GM18873 (cell line): Measurements from ENCODE around the gene ONECUT3.

Experiments used
- ATAC-seq: cut with Tn5 transposase; IDR thresholded peaks from one replicate; pipeline ENCODE4 v1.9.1; 2021; ENCODE audit warnings: mild to moderate bottlenecking, moderate library complexity, moderate number of reproducible peaks; ENCODE audit not compliant: unreplicated experiment, low FRiP score

ONECUT3 gene

DNA sequence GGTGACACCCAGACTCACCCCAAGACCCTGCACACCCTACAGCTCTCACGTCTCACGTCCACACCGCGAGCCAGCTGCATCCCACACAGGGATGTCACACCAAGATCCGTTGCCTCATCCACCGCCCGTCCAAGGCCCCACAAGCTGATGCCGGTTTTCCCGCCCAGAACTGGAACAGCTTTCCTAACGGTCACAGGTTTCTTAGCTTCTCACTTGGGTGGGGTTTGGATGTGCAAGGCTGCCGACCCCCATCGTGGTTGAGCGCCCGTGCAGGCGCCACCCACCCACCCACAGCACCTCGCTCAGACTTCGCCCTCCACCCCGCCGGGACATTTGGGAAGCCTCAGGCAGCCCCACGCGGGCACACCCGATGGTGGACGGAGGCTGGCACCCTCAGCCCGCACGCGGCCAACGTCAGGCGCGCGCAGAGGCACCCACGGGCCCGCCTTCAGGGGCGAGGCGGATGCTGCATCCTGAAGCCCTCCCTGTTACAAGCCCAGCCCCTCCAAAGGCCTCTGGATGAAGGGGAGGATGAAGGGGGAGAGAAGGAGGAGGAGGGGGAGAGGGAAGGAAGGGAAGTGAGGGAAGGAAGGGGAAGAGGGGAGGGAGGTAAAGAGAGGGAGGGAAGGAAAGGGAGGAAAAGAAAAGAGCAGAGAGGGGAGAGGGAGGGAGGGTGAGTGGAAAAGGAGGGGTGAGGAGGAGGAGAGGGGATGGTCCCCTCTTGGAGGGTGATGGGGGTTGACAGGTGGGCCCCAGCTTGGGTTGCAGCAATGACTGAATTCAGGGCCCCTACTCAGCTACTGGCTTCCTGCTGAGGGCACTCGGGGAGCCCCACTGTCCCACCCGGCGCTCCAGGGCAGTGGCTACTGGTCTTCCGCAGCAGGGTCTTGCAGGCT is 12.8 kb downstream of the ONECUT3 start:
- ATAC-seq: no peak

DNA sequence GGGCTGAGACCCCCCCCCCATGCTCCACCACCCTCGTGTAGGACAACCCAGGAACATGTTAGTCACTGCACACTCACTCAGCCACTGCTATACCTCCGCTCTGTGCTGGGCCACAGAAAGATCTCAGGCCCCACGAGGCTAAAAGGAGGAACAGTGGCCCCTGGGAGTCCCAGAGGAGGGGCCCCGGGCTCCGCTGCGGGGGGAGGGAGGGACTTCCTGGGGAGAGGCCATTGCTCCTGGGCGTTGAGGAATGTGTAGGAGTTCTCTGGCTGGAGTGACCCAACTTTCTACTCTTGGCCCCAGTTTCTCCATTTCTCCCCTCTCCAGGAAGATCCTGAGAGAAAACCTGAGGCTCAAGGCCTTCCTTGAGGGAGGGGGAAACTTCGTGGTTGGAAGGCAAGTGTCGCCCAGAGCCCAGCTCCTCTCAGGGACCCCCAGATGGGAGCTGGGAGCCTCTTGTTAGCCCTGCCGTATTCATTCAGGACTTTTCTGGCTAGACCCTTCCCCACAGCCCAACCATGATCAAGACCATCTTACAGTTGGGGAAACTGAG is 13.6 kb downstream of the ONECUT3 start:
- no peak for ATAC-seq

DNA sequence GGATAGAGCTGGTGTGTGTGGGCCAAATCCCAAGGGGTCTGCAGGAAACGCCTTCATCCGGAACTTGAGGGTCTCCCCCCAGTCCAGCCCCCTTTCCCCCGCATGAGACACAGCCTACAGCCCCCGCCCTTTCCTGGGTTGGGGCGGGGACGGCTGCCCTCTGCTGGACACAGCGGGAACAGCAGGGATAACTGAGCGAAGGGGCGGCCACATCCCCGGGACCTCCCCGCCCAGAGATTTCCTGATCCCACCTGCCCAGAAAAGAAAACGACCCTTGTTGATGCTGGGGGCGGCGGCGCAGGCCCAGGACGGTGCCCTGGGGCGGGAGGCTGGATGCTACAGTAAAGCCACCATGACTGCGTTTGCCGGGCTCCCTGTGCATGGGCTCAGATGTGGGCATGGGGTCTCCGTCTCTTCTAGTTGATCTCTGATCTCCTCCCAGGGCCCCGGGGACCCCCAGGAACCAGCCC is 14.2 kb downstream of the ONECUT3 start:
- no peak for ATAC-seq

DNA sequence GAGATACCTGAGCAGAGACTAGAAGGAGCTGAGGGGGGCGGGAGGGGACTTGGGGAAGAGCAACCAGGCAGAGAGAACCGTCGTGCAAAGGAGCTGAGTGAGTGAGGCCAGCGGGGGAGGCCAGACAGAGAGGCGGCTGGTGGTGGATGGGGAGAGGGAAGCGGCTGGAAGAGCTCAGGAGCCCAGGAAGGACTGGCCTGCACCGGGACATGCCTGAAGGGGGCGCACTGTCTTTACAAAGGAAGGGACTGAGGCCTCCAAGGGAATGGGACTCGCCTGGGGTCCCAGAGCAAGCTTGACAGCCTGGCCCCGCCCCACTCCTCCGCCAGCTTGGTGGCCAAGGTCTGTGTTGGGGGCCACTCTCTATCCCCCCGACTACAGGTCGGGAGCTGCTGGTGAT is 14.9 kb downstream of the ONECUT3 start:
- ATAC-seq: no peak

DNA sequence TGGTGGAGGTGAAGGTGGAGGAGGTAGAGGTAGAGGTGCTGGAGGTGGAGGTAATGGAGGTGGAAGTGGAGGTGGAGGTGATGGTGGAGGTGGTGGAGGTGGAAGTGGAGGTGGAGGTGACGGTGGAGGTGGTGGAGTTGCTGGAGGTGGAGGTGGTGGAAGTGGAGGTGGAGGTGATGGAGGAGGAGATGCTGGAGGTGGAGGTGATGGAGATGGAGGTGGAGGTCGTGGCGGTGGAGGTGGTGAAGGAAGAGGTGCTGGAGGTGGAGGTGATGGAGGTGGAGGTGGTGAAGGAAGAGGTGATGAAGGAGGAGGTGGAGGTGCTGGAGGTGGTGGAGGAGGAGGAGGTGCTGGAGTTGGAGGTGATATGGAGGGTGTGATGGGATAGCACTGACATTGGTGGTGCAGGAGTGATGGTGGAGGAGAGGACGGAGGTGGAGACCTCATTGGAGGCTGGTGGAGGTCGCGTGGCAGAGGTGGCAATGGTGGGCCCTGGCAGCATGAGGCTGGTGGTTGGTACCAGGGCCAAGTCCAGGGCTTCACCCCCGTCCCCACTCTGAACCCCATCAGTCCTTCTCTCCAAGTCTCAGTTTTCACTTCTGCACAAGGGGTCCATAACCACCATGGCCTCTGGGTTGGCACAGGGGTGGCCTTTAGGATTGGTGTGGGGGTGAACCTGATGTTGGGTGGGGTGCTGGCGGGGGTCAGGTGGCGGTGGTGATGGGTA is 15.8 kb downstream of the ONECUT3 start:
- ATAC-seq: no peak

DNA sequence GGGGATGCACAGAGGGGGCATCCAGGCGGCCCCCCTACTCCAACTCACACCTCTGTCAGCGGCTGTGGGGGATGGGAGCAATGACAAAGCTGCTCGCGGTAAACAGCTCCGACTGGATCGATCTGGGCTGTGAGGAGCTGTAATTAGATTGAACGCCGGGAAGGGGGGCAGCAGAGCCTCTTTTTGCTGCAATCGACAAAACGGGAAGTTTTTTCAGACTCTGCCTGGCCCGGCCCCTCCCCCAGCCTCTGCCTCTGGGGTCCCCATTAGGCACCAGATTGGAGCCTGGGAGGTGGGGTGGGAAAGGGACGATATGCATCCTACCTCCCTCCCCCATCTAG is 16.3 kb downstream of the ONECUT3 start:
- ATAC-seq: no peak

DNA sequence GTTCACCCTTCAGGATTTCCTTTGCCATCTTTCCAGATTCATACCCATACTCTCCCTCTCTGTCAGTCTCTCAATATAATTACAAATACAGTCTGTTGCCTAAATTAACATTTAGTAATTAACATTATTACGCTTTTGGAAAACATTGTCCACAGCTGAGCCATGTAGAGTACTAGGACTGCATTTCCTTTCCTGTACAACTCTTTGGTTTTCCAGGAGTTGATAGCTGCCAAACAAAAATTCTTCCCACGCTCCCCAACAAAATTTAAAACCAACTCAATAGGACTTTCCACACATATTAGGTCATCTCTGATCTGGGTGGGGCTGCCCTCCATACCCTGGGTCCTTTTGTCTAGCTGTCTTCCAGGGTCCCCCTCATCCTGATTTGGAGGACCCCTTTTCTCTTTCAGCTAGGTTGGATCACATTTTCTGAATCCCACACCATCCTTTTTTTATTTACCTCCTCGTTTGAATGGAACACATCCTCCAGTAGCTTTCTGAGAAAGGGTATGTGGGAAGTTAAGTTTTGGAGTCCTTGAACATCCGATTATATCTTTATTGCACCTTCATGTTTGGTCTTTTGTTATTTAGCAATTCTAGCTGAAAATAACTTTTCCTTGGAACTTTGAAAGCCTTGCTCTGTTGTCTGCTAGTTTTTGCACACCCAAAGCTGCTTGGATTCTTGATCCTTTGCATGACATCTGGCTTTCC is 17.7 kb downstream of the ONECUT3 start:
- ATAC-seq: no peak

DNA sequence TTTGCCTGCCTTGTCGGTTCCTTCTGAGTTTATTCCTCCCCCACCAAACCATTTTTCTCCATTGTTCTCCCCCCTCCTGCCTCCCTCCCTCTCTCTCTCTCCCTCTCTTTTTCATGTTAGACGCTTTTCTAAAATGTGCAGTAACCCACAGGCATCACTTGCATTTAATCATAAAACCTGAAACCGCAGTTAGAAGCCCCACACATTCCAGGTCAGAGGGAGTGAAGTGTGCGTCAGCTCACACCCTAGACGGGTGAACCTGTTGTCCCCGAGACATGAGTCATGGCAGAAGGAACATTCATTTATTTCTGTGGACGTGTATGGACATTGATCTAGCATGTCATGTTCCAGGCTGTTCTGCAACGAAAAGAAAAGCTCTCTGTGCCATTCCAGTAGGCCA is 19.9 kb downstream of the ONECUT3 start:
- ATAC-seq: no peak

DNA sequence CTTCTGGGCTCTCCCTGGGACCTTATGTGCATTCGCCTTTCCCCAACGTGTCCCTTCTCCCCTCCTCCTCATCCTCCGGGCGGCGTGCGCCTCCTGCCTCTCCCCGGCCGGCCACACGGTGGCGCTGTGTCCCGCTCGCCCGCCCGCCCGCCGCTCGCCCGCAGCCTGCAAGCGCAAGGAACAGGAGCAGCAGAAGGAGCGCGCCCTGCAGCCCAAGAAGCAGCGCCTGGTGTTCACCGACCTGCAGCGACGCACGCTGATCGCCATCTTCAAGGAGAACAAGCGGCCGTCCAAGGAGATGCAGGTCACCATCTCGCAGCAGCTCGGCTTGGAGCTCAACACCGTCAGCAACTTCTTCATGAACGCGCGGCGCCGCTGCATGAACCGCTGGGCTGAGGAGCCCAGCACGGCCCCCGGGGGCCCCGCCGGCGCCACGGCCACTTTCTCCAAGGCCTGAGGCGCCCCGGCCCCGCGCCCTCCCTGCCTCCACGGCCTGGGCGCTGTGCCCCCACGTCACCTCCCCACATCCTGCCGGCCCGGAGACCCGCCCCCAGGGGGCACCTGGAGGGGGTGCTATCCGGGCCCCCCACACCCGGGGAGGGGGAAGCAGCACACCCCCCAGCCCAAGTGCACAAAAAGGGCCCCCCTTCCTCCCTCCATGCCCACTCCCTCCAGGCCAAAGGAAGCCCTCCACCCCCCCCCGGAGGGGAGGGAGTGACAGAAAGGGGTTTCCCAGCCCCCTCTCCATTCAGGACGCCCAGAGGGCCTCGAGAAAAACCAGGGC is 21.9 kb downstream of the ONECUT3 start:
- no peak for ATAC-seq

DNA sequence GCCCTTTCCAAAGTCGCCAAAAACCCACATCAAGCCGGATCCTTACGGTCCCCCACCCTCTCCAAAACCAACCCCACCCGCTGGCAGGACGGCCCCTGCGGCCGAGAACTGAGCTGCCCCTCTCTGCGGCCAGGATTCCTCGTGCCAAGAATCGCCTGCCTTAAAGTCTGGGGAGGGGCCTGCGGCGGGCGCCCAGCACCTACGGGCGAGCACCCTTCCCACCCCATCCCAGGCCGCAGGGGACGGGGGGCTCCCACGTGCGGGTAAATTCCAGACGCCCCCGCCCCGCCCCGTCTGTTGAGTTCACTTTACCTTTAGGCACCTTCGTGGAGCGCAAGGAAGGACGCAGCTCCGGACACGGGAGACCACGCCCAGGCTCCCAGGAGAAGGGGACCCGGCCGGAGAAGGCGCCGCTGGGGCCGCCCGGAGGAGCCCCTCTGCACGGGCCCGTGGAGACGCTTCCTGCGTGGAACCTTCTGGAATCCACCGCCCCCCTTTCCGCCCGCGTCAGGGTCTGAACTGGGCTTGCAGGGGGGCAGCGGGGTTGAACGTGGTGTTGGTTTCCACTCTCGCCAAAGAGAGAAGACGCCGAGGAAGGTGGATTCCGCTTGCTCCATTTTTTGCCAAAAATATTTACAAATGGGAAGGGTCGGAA is 22.8 kb downstream of the ONECUT3 start:
- ATAC-seq: no peak

DNA sequence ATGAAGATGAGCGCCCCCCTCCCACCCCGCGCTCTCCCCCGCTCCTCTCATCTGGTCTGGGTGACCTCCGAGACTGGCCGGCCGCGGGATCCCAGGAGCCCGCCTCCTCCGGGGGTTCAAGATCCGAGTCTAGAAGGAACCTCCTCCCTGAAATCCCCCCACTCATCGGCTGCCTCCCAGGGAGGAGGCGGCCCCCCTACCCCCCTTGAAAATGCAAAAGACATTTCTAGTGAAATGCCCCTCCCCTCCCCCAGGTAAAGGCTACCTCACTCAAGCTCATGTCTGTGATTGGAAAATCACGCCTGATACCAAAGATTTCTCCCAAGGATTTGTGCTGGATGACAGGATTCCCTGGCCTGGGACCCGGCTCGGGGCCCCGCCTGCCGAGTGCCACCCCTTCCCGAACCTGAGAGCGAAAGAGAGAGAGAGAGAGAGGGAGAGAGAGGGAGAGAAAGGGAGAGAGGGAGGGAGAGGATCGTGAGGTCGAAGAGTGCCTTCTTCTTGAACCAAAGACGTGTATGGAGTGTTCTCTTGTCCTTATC is 23.4 kb downstream of the ONECUT3 start:
- no peak for ATAC-seq

DNA sequence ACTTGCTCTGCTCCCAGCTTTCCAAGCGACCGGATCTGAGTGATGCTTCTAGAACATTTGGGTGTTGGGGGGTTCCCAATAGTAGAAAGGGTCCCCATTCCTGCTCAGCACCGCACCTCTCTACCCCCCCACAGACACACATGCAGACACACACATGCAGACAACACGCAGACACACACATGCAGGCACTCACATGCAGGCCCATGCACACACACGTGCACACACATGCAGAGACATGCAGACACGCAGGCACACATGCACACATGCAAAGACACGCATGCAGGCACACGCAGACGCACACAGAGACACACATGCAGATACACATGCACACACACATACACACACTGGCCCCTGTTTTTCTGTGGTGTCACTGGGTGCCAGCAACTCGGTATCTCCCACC is 23.8 kb downstream of the ONECUT3 start:
- ATAC-seq: no peak

DNA sequence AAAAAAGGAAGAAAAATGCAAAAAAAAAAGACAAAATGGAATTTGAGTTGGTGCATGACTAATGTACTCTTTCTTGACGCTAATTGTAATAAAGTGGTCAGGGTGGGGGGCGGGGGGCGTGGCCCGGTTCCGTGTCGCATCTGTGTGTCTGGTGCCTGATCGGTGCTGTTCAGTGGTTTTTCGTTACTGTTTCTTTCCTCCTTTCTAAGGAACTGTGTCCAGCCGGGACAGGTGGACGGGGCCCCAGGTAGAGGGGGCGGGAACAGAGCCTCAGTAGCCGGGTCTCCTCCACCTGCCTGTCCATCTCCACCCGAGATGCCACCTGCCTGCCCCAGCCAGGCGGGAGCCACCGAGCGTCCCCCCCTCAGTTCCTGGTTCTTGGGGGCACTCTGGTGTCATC is 26.3 kb downstream of the ONECUT3 start:
- no peak for ATAC-seq

DNA sequence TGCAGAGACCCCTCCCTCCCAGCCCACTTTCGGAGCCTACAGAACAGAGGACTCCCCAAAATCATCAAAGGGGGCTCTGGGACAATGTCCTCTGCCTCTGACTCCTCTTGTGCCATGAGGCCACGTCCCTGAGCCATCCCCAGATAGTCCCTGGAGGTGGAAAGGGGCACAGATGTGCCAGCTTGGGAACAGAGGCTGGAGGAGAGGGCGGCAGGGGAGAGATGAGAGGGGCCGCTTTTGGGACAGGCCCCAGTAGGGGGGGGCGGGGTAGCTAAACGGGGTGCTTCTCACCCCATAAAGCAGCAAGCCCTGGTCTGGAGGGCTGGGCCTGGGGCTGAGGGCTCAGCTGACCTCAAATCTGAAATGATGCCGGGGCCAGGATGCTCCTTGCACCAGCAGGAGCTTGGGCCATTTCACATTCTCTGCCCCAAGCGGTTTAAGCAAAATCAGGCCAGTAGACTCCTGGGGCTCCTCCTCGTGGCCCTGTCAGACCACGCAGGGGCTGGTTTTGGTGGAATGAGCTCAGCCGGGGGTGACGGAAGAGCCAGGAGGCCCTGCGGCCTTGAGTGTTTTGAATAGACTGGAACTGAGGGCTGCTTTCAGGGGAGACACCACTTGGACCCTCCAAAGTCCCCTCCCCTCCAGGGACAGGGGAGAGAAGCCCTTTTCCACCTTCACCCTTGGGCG is 27.1 kb downstream of the ONECUT3 start:
- no peak for ATAC-seq

DNA sequence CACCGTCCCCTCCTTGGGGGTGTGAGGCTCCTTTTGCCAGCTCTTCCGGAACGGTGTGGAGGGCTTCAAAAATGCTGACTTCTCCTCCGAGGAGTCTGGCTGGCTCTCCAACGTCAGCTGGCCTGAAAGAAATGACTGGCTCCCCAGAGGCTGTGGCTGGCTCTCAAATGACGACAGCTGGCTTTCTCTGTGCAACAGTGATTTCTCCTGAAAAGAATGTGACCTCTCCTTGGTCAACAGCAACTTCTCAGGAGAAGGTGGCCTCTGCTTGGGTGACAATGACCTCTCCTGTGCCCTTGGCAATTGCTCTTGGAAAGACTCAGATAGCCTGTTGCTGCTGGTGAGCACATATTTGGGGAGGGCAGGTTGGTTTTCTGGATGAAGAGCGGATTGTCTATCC is 29.2 kb downstream of the ONECUT3 start:
- no peak for ATAC-seq

DNA sequence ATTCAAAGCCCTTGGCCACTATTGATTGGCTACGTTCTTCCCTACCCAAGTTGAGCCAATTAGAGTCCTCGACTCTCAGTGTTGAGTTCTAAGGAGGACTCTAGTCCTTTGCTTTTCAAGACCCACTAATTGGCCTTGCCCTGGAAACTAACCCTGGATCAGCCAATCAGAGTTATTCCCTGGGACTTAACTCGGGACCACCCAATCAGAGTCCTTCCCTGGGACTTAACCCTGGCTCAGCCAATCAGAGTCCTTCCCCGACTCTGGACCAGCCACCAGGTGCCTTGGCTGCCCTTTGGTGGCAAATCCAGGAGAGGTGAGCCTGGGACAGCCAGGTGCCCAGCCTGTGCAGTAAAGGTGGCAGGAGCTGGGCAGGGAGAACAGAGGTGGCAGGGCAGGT is 30.0 kb downstream of the ONECUT3 start:
- ATAC-seq: no peak

DNA sequence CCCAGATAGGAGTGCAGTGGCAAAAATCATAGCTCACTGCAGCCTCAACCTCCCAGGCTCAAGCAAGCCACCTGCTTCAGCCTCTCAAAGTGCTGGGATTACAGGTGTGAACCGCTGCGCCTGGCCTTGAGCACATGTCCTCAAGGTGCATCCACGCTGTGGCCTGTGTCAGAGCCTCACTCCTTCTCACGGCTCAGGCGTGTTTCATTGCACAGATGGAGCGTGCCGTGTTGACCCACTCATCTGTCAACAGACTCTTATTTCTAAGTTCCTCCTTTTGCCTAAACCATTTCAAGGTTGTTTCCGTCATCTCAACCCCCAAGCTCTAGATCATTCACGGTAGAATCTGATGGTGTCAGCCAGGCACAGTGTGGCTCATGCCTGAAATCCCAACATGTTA is 30.6 kb downstream of the ONECUT3 start:
- ATAC-seq: no peak

DNA sequence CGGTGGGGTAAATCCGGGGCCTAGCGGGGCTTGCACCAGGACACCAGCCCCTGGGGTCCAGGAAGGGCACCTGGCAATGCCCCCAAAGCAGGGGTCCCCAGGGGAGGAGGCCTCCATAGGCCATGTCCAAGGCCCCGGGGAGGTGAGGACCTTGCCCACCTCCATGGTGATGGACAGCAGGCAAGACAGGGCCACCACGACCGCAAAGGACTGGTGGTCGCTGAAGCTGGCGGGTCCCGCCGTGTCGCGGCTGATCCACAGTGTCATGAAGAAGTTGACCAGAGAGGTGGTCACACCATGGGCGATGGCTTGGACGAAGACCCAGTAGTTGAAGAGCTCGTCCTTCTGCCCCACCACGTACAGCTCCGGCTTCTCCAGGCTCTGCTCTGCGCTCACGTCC is 32.0 kb downstream of the ONECUT3 start:
- ATAC-seq: no peak

DNA sequence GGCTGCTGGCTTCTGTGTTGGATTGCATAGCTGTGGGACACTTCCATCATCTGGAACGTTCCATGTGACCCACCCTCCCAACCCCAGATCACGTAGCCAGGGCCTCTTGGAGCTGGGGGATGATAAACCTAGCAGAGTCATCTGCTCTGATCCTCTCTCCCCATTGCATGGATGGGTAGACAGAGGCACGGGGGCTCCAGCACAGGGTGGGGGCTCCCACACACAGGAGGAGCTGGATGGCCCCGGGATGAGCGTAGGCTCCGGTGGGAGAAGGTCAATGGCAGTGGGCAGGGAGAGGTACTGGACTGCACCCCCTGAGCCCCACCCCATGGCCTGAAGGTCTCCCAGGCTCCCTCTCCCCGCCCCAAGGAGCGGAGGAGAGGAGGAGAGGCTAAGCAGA is 33.4 kb downstream of the ONECUT3 start:
- ATAC-seq: no peak
